HG03520 (cell line): ENCODE data around the gene PTPDC1.
"Not testable (repeated sequence)": the region's sequence is repeated elsewhere in the genome, so short reads cannot be mapped to it uniquely, and the experiment has no call there.

Source experiments
- ATAC-seq: cut with Tn5 transposase; IDR thresholded peaks from one replicate; pipeline ENCODE4 v1.9.1; 2021; ENCODE audit warnings: mild to moderate bottlenecking, moderate library complexity; ENCODE audit not compliant: unreplicated experiment

The PTPDC1 gene

GRCh38 chr9:94086486-94087345 is 2.5 kb downstream of the PTPDC1 start:
- ATAC-seq = no peak

- not testable (repeated sequence) for ATAC-seq
Measured at GRCh38 chr9:94094219-94095145, 10.2 kb downstream of the PTPDC1 start.

GRCh38 chr9:94096819-94097577 is 12.7 kb downstream of the PTPDC1 start:
- no peak for ATAC-seq

- no peak for ATAC-seq
Measured at GRCh38 chr9:94097788-94098414, 13.6 kb downstream of the PTPDC1 start.

GRCh38 chr9:94100152-94100879 is 16.1 kb downstream of the PTPDC1 start:
- no peak for ATAC-seq

GRCh38 chr9:94101162-94101853 is 17.0 kb downstream of the PTPDC1 start:
- no peak for ATAC-seq

GRCh38 chr9:94108584-94108983 is 24.3 kb downstream of the PTPDC1 start:
- no peak for ATAC-seq

- no peak for ATAC-seq
Measured at GRCh38 chr9:94110821-94111252, 26.6 kb downstream of the PTPDC1 start.

- ATAC-seq = no peak
Measured at GRCh38 chr9:94111446-94111845, 27.2 kb downstream of the PTPDC1 start.

GRCh38 chr9:94112716-94113465 is 28.6 kb downstream of the PTPDC1 start:
- no peak for ATAC-seq

- ATAC-seq = not testable (repeated sequence)
Measured at GRCh38 chr9:94120088-94120487, 35.8 kb downstream of the PTPDC1 start.

- ATAC-seq = no peak
Measured at GRCh38 chr9:94120854-94121376, 36.7 kb downstream of the PTPDC1 start.

GRCh38 chr9:94126844-94127243 is 42.6 kb downstream of the PTPDC1 start:
- no peak for ATAC-seq

GRCh38 chr9:94127806-94128205 is 43.5 kb downstream of the PTPDC1 start:
- ATAC-seq = no peak

- no peak for ATAC-seq
Measured at GRCh38 chr9:94128580-94128979, 44.3 kb downstream of the PTPDC1 start.

GRCh38 chr9:94134629-94135028 is 50.4 kb downstream of the PTPDC1 start:
- no peak for ATAC-seq

GRCh38 chr9:94135222-94135621 is 51.0 kb downstream of the PTPDC1 start:
- ATAC-seq = no peak
